Kidney glomerular epithelial cell (primary cell): ENCODE measurements around the gene SLC1A3.

Experiments used
- DNase-seq: peaks from one replicate; lab custom pipeline; 2025; lab: John Stamatoyannopoulos, UW

SLC1A3 gene

GRCh38 chr5:36721664-36722235, 115.3 kb downstream of the SLC1A3 start:
- DNase-seq, result no peak

- DNase-seq, result no peak
Measured at GRCh38 chr5:36722900-36723299, 116.5 kb downstream of the SLC1A3 start.

- no peak for DNase-seq
Measured at GRCh38 chr5:36723912-36724311, 117.5 kb downstream of the SLC1A3 start.

- no peak for DNase-seq
Measured at GRCh38 chr5:36724467-36725332, 118.3 kb downstream of the SLC1A3 start.

- no peak for DNase-seq
Measured at GRCh38 chr5:36726317-36726716, 119.9 kb downstream of the SLC1A3 start.

GRCh38 chr5:36726767-36727166, 120.4 kb downstream of the SLC1A3 start:
- no peak for DNase-seq

GRCh38 chr5:36728697-36729543, 122.5 kb downstream of the SLC1A3 start:
- DNase-seq, result peak; percentile 78

GRCh38 chr5:36730537-36731216, 124.3 kb downstream of the SLC1A3 start:
- no peak for DNase-seq

- no peak for DNase-seq
Measured at GRCh38 chr5:36733183-36733582, 126.8 kb downstream of the SLC1A3 start.

- no peak for DNase-seq
Measured at GRCh38 chr5:36734422-36734821, 128.0 kb downstream of the SLC1A3 start.

GRCh38 chr5:36735891-36736290, 129.5 kb downstream of the SLC1A3 start:
- no peak for DNase-seq
